GM23248 (cell line): ENCODE results near the gene CFAP65.

Source experiments
- EZH2 ChIP-seq: fragments of 200-600 bp; sonication (generic); IDR thresholded peaks from 2 replicates; pipeline ENCODE4 v1.6.1; 2018; ENCODE audit warnings: antibody characterized with exemption, mild to moderate bottlenecking; ENCODE audit not compliant: insufficient read depth, poor library complexity, severe bottlenecking
- EZH2phosphoT487 ChIP-seq: fragments of 200-600 bp; sonication (generic); IDR thresholded peaks from 2 replicates; pipeline ENCODE4 v1.6.1; 2018; ENCODE audit warnings: antibody characterized with exemption, moderate library complexity, mild to moderate bottlenecking, low read depth; ENCODE audit not compliant: insufficient read depth

GRCh38 chr2:219086196-219086595 is 44.9 kb upstream of the CFAP65 start:
- TF ChIP-seq EZH2: no peak
- no peak for TF ChIP-seq EZH2phosphoT487
